Hematopoietic multipotent progenitor cell treated with erythropoietin and hydrocortisone succinate and interleukin-3 and kit ligand, for 4 days (in vitro differentiated cells): ENCODE measurements around the gene MRPS23.
A peak's percentile ranks its signal among the peaks of the same experiment; 100 is the strongest.
"Not testable (repeated sequence)": the region's sequence is repeated elsewhere in the genome, so short reads cannot be mapped to it uniquely, and the experiment has no call there.

Source experiments
- DNase-seq: peaks from one replicate; pipeline ENCODE4 v3.0.0-alpha.2; 2015

Gene MRPS23

DNA sequence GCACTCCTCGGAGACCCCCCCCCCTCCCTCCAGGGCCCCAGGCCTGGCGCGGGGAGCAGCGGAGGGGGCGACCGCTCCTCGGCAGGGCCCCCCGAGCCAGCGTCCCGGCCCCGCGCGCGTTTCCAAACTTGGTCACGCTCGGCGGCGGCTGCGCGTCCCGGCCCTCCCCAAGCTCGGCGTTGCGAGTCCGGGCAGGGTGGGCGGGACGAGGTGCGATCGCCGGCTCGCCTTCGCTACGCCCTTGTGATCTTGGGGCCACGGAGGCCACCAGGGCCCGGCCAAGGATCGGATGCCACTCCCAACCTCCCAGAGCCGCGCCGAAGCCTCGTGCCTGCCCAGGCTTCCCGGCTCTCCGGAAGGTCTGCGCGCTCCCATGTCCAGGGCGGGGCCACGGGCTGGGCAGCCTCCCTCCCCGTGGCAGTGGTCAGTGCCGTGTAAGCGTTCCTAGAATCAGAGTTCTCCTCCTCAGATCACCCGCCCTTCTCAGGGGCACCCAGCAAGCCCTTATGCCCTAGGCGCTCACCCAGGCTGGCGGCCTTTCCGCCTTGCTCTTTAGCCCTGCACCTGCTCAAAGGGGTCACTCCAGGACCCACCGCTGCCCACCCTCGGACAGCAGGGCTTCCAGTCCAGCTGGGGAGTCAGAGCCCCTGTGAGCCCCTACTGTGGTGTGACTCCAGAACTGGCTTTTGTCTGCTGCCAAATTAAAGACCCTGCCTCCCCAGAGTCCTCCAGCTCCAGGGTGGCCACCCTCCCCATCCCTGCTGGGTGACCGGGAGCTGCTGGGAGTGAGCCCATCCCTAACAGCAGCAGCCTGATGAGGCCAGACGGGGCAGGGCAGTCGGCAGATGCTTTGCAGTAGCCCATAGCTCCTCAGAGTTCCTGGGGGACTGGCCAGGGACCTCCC, 12.2 kb upstream of the MRPS23 start:
- DNase-seq, result no peak

DNA sequence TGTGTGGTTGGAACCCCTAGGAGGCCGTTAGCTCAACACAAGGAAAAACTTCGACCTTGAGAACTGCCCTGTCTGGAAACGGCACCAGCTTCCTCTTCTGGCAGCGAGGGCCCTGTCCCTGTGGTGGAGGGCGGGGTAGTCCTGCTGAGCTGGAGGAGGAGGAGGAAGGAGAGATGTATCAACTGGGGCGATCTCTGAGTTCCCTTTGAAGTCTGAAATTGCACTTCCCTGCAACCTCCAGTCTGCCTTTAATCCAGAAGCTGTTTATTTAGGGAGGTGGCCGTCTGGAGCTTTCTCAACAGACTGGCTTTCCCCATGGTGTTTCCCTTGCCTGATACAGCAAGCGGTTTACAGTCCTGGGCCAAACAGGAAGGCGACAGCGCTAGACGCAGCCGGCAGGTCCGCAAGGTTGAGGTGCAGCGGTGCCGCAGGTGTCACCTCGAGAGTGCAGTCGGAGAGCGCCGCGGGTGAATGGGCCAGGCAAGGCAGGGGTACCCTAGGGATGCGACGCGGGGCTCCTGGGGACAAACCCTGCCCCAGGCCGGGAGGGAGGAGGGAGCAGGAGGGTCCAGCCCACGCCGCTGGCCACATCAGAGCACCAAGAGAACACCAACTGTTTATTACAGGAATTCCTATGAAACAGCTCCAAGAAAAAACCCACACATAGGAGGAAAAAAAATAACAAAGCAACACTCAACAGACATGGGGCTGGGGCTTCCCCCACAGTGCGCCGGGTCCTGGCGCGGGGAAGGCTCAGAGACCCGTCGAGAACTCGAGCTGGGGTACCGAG, 11.4 kb upstream of the MRPS23 start:
- peak; percentile 91 for DNase-seq

DNA sequence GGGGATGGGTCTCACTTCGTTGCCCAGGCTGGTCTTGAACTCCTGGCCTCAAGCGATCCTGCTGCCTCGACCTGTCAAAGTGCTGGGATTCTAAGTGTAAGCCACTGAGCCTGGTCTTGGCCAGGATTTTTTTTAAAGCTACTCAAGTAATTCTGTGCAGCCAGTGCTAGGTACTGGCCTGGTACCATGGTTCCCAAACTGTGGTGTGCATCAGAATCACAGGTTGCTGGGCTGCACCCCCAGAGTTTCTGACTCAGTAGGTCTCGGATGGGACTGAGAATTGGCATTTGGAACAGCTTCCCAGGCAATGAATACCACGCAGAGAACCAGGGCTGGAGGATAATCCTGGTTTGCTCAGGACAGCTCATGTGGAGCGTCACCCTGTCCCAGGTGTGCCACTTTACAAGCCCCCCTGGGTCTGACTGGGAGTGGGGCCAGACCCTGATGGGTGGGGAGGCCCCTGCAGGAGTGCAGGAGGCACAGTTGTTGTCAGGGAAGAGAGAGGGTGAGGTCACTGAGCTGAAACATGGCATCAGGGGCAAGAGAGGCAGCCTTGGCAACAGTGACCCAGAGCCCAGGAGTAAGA, 10.7 kb upstream of the MRPS23 start:
- no peak for DNase-seq

DNA sequence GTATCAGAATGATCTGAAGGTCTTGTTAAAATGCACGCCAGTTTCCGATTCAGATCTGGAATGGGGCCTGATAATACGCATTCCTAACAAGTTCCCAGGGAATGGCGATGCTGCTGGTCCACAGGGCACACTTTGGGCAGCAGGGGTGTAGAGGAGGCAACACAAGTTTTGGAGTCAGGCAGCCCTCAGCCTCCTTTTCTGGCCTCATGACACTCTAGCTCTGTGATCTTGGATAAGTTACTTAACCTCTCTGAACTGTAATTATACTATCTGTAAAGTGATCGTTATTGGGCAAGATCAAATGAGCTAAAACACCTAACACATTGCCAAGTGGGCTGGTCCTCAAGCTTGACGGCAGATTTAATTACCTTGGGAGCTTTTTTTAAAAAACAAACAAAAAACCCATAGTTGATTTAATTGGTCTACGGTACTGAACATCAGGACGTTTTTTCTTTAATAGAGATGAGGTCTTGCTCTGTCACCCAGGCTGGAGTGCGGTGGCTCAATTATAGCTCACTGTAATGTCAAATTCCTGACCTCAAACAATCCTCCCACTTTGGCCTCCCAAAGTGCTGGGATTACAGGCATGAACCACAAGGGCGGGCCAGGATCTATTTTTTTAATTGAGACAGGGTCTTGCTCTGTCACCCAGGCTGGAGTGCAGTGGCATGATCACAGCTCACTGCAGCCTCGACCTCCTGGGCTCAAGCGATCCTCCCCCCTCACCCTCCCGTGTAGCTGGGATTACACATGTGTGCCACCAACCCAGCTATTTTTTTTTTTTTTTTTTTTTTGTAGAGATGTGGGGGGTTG, 10.0 kb upstream of the MRPS23 start:
- no peak for DNase-seq

DNA sequence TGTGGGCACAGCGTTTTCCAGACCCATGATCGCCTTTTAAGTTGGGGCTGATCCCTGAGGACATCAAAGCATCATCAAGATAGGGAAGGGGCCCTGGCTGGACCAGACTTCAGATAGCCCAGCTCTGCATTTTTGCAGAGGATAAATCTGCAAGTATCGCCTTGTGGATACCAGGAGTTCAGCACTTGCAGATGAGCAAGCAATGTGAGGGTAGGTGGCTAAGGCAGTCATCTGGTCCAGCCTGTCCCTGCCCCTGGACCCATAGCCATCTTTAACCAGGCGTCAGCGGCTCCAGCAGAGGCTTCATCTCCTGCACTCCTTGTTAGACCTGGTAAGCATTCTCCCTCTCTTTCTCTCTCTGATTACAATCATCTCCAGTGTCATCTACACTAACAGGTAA, 9.0 kb upstream of the MRPS23 start:
- no peak for DNase-seq

DNA sequence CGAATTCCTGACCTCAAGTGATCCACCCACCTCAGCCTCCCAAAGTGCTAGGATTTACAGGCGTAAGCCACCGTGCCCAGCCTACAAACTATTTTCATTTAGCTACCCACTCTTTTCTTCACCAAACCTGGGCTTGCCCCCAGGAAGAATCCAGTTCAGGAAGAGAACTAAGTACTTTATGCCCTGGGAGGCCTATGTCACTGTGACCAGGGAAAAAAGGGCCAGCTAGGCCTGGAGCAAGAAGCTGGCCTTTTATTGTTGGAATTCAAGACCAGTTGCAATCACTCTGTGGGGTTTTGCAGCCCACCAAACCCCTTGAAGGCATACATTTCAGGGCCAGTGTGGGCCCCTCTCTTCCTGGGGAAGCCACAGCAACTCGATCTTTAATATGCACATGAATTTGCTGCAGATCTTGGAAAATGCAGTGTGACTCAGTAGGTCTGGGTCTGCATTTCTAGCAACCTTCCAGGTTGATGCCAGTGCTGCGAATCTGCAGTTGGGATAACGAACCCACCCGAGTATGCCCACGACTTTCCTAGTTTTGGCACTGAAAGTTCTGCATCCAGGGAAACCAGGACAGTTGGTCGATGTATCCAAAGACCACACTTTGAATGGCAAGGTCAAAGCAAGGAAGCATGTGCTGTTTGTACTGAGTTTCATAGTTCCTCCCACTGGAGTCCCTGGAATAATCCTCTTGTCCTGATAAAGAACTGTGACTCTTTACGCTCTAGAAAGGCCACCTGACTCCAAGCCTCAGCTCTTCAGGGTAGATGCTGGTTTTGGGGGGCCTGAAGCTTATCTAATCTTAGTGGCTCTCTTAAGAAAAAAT, 7.2 kb upstream of the MRPS23 start:
- no peak for DNase-seq

DNA sequence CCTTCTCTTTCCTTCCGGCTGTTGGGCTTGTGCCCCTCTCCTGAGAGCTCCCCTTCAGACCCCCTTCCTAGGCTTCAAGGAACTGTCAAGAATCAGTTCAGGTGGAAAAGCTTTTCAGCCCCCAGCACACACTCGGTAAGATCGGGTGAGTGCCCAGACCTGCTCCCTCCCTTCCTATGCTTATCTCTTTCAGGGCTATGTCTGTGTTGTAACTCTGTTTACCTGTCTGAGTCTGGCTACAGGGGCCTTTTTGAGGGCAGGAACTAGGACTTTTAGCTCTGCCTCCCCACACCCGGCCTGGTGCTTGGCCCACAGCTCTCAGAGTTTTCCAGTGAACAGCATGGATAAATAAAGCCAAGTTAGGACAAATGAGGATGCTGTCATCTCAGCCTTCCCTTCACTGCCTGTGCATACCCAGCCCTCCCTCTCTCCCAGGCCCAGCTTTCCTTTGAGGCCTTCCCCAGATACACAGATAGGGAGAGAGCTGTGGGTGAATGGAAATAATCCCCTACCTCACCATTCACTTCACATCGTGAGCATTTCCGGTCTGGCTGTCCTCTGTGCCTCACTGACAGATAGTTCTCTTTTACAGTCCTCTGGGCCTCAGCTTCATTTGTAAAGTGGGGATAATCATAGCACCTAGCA, 5.7 kb upstream of the MRPS23 start:
- DNase-seq, result no peak

DNA sequence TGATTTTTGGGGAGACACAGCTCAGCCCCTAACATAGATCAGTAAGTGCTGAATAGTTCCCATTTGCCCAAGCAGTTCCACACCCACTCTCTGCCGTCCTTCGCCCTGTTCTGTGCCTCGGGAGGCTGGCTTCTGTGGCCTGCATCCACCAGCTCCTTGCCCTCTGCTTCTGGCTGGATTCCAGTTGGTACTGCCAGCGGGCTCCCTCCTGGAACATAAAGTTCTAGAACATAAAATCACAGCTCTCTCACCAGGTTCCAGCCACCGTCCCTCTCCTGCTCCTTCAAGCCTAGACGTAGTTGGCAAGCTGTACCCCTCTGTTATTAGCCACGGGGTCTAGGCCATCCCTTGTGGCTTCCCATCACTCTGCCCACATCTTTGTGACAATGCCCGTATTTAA, 3.9 kb upstream of the MRPS23 start:
- no peak for DNase-seq

DNA sequence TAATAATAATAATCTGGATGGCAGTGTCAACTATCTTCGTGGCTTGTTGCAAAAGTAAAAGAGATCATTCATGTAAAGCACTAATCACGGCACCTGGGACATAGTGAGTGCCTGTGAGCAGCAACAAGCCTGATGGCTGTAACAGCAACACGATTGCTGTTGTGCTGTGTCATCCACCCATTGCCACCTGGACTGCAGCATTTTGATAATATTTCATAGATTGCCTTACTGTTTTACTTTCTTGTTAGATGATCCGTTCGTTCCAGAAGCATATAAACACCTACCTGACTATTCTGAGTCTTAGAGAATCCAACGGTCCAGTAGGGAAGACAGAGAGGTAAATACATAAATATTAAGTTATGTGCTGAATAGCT, 3.1 kb upstream of the MRPS23 start:
- DNase-seq, result no peak

DNA sequence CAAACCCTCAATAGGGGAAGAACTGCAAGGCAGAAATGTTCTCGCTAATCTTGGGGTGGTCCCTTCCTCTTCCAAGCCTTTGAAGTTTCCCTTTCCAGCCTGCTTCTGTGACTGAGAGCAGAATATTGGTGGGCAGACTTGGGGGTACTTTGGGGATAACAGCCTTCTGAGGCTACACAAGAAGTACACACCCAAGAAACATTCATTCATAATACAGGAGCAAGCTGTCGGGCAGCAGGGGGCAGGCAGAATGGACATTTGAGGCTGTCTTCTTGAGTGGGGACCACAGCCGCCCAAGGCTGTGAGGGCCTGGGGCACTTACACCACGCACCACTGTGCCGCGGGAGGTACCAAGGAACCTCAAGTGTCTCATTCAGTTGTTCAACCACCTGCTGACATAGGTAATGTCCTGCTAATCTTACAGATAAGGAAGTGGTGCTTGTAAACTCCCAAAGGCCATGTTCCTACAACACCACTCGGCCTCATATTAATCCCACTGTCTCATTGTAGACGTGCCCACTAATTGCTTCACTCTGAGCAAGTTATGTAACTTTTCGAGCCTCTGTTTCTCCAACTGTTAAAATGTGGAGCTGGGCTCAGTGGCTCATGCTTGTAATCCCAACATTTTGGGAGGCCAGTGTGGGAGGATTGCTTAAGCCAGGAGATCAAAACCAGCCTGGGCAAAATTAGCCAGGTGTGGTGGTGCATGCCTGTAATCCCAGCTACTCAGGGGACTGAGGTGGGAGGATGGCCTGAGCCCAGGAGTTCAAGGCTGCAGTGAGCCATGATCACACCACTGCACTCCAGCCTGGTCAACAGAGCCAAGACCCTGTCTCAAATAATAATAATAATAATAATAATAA, 2.5 kb upstream of the MRPS23 start:
- no peak for DNase-seq

DNA sequence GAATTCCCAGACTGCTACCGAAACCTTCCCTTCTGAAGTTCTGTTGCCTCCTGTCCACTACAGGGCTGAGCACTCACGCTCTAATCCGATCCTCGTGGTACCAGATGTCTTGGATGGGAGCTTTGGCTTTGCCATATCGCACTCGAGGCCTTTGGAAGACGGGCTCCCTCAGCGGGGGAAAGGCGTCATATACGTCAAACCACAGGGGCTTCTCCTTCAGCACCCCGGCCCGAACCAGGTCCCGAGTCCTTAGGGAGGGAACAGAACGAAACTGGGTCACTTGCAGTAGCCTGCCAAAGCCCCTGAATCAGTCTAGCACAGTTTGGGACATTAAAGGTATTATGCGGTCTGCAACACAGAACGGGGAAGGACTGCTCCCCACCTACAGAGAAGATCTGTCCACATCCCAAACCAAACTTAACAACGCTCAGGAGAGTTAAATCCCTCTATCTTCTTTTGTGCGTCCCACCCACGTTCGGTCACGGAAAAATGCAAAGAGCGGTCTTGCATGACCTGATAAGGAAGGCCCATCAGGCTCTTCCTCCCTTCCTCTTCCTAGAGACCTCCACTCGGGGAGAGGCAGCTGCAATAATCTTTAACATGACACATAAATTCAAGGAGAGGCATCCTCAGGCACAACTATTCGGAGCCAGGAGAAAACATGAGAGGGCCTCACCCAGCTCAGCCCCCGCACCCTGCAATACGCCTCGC, 526 bp downstream of the MRPS23 start:
- DNase-seq, result peak; percentile 59

DNA sequence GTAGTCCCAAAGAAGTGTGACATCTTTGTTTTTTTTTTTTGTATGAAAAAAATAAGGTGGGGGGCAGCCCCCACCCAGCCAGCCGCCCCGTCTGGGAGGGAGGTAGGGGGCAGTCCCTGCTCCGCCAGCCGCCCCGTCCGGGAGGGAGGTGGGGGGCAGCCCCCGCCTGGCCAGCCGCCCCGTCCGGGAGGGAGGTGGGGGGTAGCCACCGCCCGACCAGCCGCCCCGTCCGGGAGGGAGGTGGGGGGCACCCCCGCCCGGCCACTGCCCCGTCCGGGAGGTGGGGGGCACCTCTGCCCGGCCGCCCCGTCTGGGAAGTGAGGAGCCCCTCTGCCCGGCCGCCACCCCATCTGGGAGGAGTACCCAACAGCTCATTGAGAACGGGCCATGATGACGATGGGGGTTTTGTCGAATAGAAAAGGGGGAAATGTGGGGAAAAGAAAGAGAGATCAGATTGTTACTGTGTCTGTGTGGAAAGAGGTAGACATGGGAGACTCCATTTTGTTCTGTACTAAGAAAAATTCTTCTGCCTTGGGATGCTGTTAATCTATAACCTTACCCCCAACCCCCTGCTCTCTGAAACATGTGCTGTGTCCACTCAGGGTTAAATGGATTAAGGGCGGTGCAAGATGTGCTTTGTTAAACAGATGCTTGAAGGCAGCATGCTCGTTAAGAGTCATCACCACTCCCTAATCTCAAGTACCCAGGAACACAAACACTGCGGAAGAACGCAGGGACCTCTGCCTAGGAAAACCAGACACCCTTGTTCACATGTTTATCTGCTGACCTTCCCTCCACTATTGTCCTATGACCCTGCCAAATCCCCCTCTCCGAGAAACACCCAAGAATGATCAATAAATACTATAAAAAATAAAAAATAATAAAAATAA, 3.5 kb downstream of the MRPS23 start:
- DNase-seq, result not testable (repeated sequence)

DNA sequence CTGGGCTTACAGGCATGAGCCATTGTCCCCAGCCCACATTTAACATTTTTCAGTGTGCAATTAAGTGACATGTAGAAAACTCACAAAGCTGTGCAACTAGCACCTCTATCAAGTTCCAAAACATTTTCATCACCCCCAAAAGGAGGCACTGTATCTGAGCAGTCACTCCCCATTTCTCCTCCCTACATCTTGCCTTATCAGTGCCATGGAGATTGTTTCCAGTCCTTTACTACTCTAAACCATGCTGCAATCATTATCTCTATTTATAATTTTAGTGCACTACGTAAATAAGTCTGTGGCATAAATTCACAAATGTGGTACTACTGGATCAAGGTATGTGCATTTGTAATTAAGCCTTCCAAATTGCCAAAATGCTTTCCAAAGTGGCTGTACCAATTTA, 7.6 kb downstream of the MRPS23 start:
- peak; percentile 23 for DNase-seq

DNA sequence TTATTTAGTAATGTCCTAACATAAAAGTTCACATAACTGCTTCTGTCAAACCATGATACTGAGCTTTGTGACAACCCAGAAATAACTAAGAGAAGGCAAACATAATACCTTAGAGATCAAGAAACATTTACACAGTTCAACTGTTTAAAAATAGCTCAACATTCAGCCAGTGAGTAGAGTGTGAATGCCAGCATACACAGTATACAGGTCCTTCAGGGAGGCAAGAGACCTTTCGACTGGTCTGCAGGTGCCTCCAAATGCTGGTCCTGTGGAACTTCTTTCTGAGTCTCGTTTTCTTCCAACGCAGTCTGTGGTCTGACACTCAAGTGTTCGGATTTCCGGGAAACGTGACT, 10.3 kb downstream of the MRPS23 start:
- no peak for DNase-seq

DNA sequence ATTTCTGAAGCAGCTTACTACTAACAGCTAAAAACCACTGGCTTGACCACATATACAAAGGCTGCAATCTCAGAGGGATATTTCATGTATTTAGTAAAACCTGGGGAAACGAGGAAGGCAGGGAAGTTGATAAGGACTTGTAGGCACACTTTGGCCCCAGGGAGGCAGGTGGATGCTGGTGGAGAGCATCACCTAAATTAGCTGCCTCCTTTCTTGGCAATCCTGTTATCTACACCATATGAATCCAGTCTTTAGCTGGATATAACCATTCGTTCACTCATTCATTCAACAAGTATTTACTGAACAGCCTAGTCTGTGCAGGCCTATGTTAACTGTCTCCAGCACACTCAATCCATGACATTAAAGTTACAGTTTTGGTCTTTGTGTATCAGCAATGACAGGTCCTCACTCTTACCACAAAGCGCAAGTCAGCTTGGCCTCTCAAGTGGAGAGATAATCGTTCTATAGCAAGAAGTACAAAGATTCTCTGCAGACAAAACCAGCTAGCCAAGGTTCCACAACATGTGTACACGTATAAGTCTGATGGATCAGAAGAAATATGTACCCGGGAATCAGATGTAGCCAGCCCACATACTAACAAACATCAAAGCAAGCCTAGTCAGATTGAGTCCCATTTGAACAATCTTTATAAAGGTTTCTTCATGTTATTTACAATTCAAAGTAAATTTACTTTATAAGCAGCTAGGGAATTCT, 10.8 kb downstream of the MRPS23 start:
- no peak for DNase-seq

DNA sequence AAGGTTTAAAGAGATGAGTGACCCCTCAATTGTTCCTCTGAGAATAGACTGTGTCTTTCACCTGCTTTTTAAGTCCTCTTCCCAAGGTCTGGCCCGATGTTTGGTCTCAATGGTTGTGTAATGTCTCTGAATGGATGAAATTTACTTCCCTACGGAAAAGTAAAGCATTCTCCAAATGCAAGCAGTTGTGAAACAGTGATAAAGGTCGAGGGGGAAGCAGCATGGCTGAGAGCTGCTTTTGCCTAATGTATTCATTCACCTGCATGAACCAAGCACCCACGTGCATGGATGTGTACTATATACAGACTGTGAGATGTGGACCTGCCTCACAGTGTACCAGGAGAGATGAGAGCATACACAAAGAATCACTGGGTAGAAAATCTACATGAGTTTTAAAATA, 11.4 kb downstream of the MRPS23 start:
- DNase-seq, result no peak

DNA sequence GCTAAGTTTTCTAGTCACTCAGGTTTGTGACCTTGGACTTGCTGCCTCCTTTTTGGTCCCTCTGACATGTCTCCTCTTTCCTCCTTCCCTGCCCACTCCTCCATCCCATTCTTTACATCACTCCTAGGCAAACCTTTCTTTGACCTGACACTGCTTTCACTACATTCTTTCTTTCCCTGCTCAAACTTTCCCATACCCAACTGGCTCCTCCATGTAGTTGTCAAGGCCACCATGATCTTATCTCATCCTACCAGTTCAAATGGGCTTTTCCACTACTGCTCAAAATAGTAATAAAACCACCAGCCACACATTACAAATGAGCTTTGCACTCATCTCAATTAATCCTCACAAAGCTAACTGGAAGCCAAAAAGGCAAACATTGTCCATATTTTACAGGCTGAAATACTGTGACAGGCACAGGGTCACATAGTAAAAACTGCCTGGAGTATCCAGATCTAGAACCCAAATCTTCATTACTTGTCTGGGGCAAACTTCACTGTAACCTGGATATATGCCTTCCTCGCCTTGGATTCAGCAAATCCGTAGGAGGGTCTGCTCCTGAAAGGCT, 14.4 kb downstream of the MRPS23 start:
- DNase-seq, result no peak
